ENCODE measurements around the gene SMIM34. TPM values are rescaled to one million over a fixed set of nuclear protein-coding genes. Genes with fewer than 3 reads are reported as not detected.
"Not testable (repeated sequence)": the region's sequence is repeated elsewhere in the genome, so short reads cannot be mapped to it uniquely, and the experiment has no call there.

SMIM34 gene
- not detected for total RNA-seq

- DNase-seq (ENCODE audit: low spot score); ATAC-seq: not testable (repeated sequence)
These were observed at the start of gene SMIM34 for GRCh38 chr21:34423805-34424204. SMIM34 (minus strand) TSS chr21:34423951; CDS start chr21:34423839, 112 bp downstream.

- DNase-seq (ENCODE audit: low spot score); ATAC-seq: not testable (repeated sequence)
These were observed 43.6 kb upstream of the SMIM34 start for GRCh38 chr21:34467333-34467732.

GRCh38 chr21:34459426-34459825, 35.7 kb upstream of the SMIM34 start:
- not testable (repeated sequence) for ATAC-seq; DNase-seq (ENCODE audit: low spot score)

GRCh38 chr21:34458266-34458665, 34.5 kb upstream of the SMIM34 start:
- DNase-seq (ENCODE audit: low spot score); ATAC-seq: not testable (repeated sequence)

- ATAC-seq; DNase-seq (ENCODE audit: low spot score): not testable (repeated sequence)
These were observed 32.4 kb upstream of the SMIM34 start for GRCh38 chr21:34456180-34456579.

- not testable (repeated sequence) for ATAC-seq; DNase-seq (ENCODE audit: low spot score)
These were observed 31.9 kb upstream of the SMIM34 start for GRCh38 chr21:34455628-34456027.

- DNase-seq (ENCODE audit: low spot score); ATAC-seq: not testable (repeated sequence)
These were observed 23.3 kb upstream of the SMIM34 start for GRCh38 chr21:34447018-34447417.

GRCh38 chr21:34443486-34443885, 19.7 kb upstream of the SMIM34 start:
- not testable (repeated sequence) for DNase-seq (ENCODE audit: low spot score)
- peak; percentile 84 for ATAC-seq

- not testable (repeated sequence) for DNase-seq (ENCODE audit: low spot score)
- ATAC-seq = peak; percentile 91
These were observed 6.0 kb upstream of the SMIM34 start for GRCh38 chr21:34429710-34430109.

GRCh38 chr21:34428441-34428840, 4.7 kb upstream of the SMIM34 start:
- ATAC-seq; DNase-seq (ENCODE audit: low spot score): not testable (repeated sequence)

- ATAC-seq = peak; percentile 81
- not testable (repeated sequence) for DNase-seq (ENCODE audit: low spot score)
These were observed 3.6 kb upstream of the SMIM34 start for GRCh38 chr21:34427339-34427738.

- not testable (repeated sequence) for ATAC-seq; DNase-seq (ENCODE audit: low spot score)
These were observed 6.2 kb downstream of the SMIM34 start for GRCh38 chr21:34417448-34418077.

- ATAC-seq; DNase-seq (ENCODE audit: low spot score): not testable (repeated sequence)
These were observed 16.5 kb downstream of the SMIM34 start for GRCh38 chr21:34407294-34407693.

- ATAC-seq; DNase-seq (ENCODE audit: low spot score): not testable (repeated sequence)
These were observed 17.1 kb downstream of the SMIM34 start for GRCh38 chr21:34406676-34407075.

- not testable (repeated sequence) for DNase-seq (ENCODE audit: low spot score); ATAC-seq
These were observed 17.6 kb downstream of the SMIM34 start for GRCh38 chr21:34406102-34406501.

GRCh38 chr21:34405686-34406085, 18.1 kb downstream of the SMIM34 start:
- not testable (repeated sequence) for ATAC-seq; DNase-seq (ENCODE audit: low spot score)

GRCh38 chr21:34404742-34405141, 19.0 kb downstream of the SMIM34 start:
- not testable (repeated sequence) for DNase-seq (ENCODE audit: low spot score); ATAC-seq

GRCh38 chr21:34400522-34400921, 23.2 kb downstream of the SMIM34 start:
- not testable (repeated sequence) for DNase-seq (ENCODE audit: low spot score); ATAC-seq

- peak; percentile 48 for ATAC-seq
- DNase-seq (ENCODE audit: low spot score) = not testable (repeated sequence)
These were observed 39.9 kb downstream of the SMIM34 start for GRCh38 chr21:34383724-34384415.

- not testable (repeated sequence) for ATAC-seq; DNase-seq (ENCODE audit: low spot score)
These were observed 40.6 kb downstream of the SMIM34 start for GRCh38 chr21:34383138-34383537.

GRCh38 chr21:34375619-34375972, 48.2 kb downstream of the SMIM34 start:
- ATAC-seq = peak; percentile 60
- not testable (repeated sequence) for DNase-seq (ENCODE audit: low spot score)

Data from left lobe of liver (tissue), 2 donors.